Panc1 (cell line): ENCODE data around the gene DSG4. TPM values are rescaled to one million over a fixed set of nuclear protein-coding genes. Genes with fewer than 3 reads are reported as not detected.

Experiments
- ATAC-seq: fragments of 200-7000 bp; cut with Tn5 transposase; 2 replicates; pipeline ENCODE4 v1.9.1; 2020; ENCODE audit warnings: mild to moderate bottlenecking, moderate library complexity
- BruUV-seq: library from RNA; stranded (reverse); fragments of 400-500 nt; replicated peaks from 2 replicates; lab custom pipeline; 2021; lab: Mats Ljungman, UMichigan
- CTCF ChIA-PET: fragments of 300-600 bp; sonication (Branson Sonifier 250); formaldehyde crosslinking; loops from one replicate; lab custom pipeline; 2022; ENCODE audit warnings: antibody characterized with exemption; lab: Charles Lee
- POLR2A ChIA-PET: fragments of 300-600 bp; sonication (Branson Sonifier 250); formaldehyde crosslinking; loops from one replicate; lab custom pipeline; 2022; ENCODE audit warnings: antibody characterized with exemption; lab: Charles Lee
- DNase-seq: peaks from one replicate; pipeline ENCODE4 v3.0.0-alpha.2; 2010; ENCODE audit warnings: low read depth, low spot score
- H3K27ac ChIP-seq: 2 replicates; pipeline ENCODE4 v1.5.1; 2011; ENCODE audit warnings: mild to moderate bottlenecking, low read length, inconsistent platforms
- H3K27me3 ChIP-seq: fragments of 200-500 bp; sonication (Bioruptor generic); 2 replicates; pipeline ENCODE4 v1.6.0; 2014; ENCODE audit warnings: low read length, inconsistent platforms; ENCODE audit not compliant: control insufficient read depth, insufficient read depth
- H3K36me3 ChIP-seq: fragments of 200-500 bp; sonication (Bioruptor generic); 2 replicates; pipeline ENCODE4 v1.5.1; 2014; ENCODE audit warnings: inconsistent platforms, mild to moderate bottlenecking, low read length, moderate library complexity; ENCODE audit not compliant: control insufficient read depth, insufficient read depth
- H3K4me1 ChIP-seq: 2 replicates; pipeline ENCODE4 v1.5.1; 2011; ENCODE audit warnings: inconsistent platforms, mild to moderate bottlenecking, low read length, moderate library complexity; ENCODE audit not compliant: control insufficient read depth, insufficient read depth
- H3K4me3 ChIP-seq, 2 experiments: 2 replicates each; pipeline ENCODE4 v1.5.1; 2011 to 2012; ENCODE audit warnings: low read depth in 2 of 2, low read length in 2 of 2, mild to moderate bottlenecking in 2 of 2, inconsistent platforms in 1 of 2, moderate library complexity in 1 of 2
- H3K9me3 ChIP-seq: fragments of 200-500 bp; sonication (Bioruptor generic); 2 replicates; pipeline ENCODE4 v1.5.1; 2014; ENCODE audit warnings: low read depth, mild to moderate bottlenecking, inconsistent platforms, low read length, moderate library complexity; ENCODE audit not compliant: control insufficient read depth, insufficient read depth
- POLR2AphosphoS5 ChIP-seq: IDR thresholded peaks from 2 replicates; pipeline ENCODE4 v1.6.1; 2012; ENCODE audit warnings: mild to moderate bottlenecking, low read depth, low read length, moderate library complexity
- SIN3A ChIP-seq: IDR thresholded peaks from 2 replicates; pipeline ENCODE4 v1.6.1; 2012; ENCODE audit warnings: low read depth, mild to moderate bottlenecking, low read length, moderate library complexity, borderline replicate concordance; ENCODE audit not compliant: insufficient read depth
- TCF7L2 ChIP-seq: IDR thresholded peaks from 2 replicates; pipeline ENCODE4 v1.6.1; 2011; ENCODE audit warnings: mild to moderate bottlenecking, low read depth, low read length, inconsistent platforms
- in situ Hi-C: cut with HindIII; loops from 2 replicates; pipeline ENCODE4 v1.10.0; 2016; ENCODE audit warnings: low sequenced_read_pairs, low pct_unique_long_range_greater_than_20kb
- intact Hi-C: fragments of 100-400 bp; cut with micrococcal nuclease; formaldehyde crosslinking; loops from one replicate; pipeline ENCODE4 v1.10.0; 2022; ENCODE audit not compliant: unreplicated experiment
- total RNA-seq: library from RNA; stranded (reverse); gene quantifications from one replicate; pipeline ENCODE4 v1.2.1, GENCODE V29; 2021; ENCODE audit not compliant: unreplicated experiment
- TF ChIP-seq, protein P1 (sequence below), 2 experiments: IDR thresholded peaks; 2 replicates each; pipeline ENCODE4 v1.6.1; 2011 to 2012; ENCODE audit warnings: low read depth in 2 of 2, control low read depth in 1 of 2, low read length in 1 of 2, mild to moderate bottlenecking in 1 of 2, moderate library complexity in 1 of 2; ENCODE audit not compliant: insufficient read depth in 1 of 2
- TF ChIP-seq, protein P2 (sequence below): fragments of 450-650 bp; IDR thresholded peaks from 2 replicates; pipeline ENCODE4 v1.5.1; 2017; ENCODE audit warnings: mild to moderate bottlenecking

Gene DSG4
- total RNA-seq, 1 experiment from 2014 or later, result not detected

DNA sequence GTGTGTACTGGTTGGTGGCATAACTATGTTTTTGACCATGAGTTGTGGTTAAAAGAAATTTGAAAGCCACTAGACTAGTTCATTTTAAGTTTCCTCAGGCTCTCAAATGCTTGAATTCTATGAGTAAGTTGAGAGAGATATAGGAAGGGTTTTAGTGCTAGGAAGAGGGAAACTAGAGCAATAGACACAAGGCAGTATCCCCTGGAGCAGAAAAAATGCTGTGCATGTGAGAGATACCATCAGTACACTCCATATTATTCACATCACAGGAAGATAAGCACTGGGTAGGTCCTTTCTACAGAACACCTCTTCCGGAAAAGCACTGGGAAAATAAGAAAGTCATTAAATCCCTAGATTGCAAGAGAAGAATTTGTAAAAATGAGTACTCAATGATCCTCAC lies 51.6 kb downstream of the DSG4 start:
- intact Hi-C loops, result loop anchor here (10.0 kb wide), 1 partner anchor 77 kb away; no protein-coding TSS in a partner anchor

DNA sequence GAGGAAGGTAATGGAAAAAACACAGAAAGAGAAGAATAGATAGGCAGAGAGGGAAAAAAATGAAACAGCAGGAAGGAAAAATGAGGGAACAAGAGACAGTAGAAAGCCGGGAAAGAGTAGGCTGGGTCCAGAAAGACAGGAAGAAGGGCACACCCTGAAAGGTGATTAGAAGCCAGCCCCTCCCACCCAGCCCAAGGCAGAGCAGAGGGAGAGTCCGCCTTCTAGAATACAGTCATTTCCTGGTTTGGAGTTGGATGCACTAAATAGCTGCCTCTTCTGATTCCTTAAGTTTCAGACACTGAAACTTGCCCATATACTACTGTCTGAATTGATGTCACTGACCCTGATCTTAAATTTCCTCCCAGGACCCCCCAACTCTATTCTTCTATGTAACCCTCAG lies 53.0 kb downstream of the DSG4 start:
- CTCF ChIA-PET, result no interaction called here
- in situ Hi-C loops, result no loop called here

More for the DNA sequence above, 51.6 kb downstream of the DSG4 start:
- Histone ChIP-seq H3K4me1 (no peaks in the 10 kb centered on the region), H3K9me3 (no peaks in the 10 kb centered on the region), H3K36me3 (no peaks in the 10 kb centered on the region), H3K27ac (no peak overlapping the region), H3K27me3 (no peaks in the 10 kb centered on the region), H3K4me3 (no peak overlapping the region)
- ChIA-PET CTCF (no interaction called here), POLR2A (no interaction called here)
- DNase-seq (no peak), ATAC-seq (no peak)
- in situ Hi-C loops, result no loop called here
- no TSS peak for BruUV-seq
- TF ChIP-seq, protein P1, sequence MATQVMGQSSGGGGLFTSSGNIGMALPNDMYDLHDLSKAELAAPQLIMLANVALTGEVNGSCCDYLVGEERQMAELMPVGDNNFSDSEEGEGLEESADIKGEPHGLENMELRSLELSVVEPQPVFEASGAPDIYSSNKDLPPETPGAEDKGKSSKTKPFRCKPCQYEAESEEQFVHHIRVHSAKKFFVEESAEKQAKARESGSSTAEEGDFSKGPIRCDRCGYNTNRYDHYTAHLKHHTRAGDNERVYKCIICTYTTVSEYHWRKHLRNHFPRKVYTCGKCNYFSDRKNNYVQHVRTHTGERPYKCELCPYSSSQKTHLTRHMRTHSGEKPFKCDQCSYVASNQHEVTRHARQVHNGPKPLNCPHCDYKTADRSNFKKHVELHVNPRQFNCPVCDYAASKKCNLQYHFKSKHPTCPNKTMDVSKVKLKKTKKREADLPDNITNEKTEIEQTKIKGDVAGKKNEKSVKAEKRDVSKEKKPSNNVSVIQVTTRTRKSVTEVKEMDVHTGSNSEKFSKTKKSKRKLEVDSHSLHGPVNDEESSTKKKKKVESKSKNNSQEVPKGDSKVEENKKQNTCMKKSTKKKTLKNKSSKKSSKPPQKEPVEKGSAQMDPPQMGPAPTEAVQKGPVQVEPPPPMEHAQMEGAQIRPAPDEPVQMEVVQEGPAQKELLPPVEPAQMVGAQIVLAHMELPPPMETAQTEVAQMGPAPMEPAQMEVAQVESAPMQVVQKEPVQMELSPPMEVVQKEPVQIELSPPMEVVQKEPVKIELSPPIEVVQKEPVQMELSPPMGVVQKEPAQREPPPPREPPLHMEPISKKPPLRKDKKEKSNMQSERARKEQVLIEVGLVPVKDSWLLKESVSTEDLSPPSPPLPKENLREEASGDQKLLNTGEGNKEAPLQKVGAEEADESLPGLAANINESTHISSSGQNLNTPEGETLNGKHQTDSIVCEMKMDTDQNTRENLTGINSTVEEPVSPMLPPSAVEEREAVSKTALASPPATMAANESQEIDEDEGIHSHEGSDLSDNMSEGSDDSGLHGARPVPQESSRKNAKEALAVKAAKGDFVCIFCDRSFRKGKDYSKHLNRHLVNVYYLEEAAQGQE (IDR thresholded peaks at IDR 0.05; ENCODE audit: insufficient read depth in 1 of 2, low read depth in 2 of 2, low read length in 1 of 2), result no peak
- TF ChIP-seq TCF7L2 (no peak), SIN3A (no peak)
- TF ChIP-seq, protein P2, sequence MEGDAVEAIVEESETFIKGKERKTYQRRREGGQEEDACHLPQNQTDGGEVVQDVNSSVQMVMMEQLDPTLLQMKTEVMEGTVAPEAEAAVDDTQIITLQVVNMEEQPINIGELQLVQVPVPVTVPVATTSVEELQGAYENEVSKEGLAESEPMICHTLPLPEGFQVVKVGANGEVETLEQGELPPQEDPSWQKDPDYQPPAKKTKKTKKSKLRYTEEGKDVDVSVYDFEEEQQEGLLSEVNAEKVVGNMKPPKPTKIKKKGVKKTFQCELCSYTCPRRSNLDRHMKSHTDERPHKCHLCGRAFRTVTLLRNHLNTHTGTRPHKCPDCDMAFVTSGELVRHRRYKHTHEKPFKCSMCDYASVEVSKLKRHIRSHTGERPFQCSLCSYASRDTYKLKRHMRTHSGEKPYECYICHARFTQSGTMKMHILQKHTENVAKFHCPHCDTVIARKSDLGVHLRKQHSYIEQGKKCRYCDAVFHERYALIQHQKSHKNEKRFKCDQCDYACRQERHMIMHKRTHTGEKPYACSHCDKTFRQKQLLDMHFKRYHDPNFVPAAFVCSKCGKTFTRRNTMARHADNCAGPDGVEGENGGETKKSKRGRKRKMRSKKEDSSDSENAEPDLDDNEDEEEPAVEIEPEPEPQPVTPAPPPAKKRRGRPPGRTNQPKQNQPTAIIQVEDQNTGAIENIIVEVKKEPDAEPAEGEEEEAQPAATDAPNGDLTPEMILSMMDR, result no peak

More for the DNA sequence above, 53.0 kb downstream of the DSG4 start:
- Histone ChIP-seq H3K4me1 (no peaks in the 10 kb centered on the region), H3K9me3 (no peaks in the 10 kb centered on the region), H3K4me3 (no peak overlapping the region), H3K36me3 (no peaks in the 10 kb centered on the region), H3K27ac (no peak overlapping the region), H3K27me3 (no peaks in the 10 kb centered on the region)
- POLR2A ChIA-PET, result no interaction called here
- ATAC-seq (no peak), DNase-seq (no peak)
- intact Hi-C loops, result loop anchor here (10.0 kb wide), 1 partner anchor 75 kb away; no protein-coding TSS in a partner anchor
- no TSS peak for BruUV-seq
- TF ChIP-seq SIN3A, result no peak
- TF ChIP-seq, protein P1 (IDR thresholded peaks at IDR 0.05; ENCODE audit: insufficient read depth in 1 of 2, low read depth in 2 of 2, low read length in 1 of 2), result no peak
- TF ChIP-seq, protein P2, result no peak
- TF ChIP-seq POLR2AphosphoS5, result no peak
- no peak for TF ChIP-seq TCF7L2
